Stimulated activated CD8-positive, alpha-beta memory T cell treated with anti-CD3 and anti-CD28 coated beads, Interleukin-4, amount 100 ng/mL, for 24 hours (primary cell): ENCODE measurements around the gene XPC.

ENCODE experiments used
- DNase-seq: peaks from one replicate; pipeline ENCODE4 v3.0.0-alpha.2; 2020; ENCODE audit warnings: low read depth

The XPC gene

DNA sequence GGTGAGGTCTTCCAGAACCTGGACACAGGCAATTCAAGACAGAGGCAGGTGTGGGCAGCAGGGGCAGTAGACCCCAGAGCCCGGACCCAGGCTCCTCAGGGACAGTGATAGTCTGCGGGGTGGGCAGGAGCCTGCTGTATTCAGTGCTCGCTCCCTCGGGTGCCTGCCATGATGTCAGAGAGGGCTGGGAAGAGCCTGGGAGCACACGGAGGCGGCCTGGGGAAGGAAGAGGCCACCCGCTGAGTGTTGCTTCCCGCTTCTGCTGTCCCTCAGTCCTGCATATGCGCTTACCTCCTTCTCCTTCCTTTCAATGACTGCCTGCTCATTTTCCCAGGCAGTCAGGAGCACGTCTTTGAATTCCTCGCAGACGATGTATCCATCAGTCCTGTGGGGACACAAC is 30.8 kb downstream of the XPC start:
- DNase-seq: no peak

DNA sequence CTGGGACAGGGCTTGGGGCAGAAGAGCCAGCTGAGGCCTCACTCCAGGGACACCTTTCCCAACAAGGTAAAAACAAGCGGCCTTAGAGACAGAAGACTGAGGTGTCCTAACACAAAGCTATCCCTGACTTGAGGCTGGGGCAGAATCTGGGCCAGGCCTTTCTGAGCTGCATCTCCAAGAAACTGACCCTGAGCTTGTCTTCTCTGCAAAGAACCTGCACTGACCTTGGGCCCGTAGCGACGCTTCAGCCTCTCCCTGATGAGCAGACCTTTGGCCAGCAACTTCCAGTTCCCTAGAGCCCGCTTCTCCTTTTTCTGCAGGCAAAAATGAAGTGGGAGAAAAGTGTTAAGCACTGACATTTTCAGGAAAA is 31.4 kb downstream of the XPC start:
- DNase-seq: no peak

DNA sequence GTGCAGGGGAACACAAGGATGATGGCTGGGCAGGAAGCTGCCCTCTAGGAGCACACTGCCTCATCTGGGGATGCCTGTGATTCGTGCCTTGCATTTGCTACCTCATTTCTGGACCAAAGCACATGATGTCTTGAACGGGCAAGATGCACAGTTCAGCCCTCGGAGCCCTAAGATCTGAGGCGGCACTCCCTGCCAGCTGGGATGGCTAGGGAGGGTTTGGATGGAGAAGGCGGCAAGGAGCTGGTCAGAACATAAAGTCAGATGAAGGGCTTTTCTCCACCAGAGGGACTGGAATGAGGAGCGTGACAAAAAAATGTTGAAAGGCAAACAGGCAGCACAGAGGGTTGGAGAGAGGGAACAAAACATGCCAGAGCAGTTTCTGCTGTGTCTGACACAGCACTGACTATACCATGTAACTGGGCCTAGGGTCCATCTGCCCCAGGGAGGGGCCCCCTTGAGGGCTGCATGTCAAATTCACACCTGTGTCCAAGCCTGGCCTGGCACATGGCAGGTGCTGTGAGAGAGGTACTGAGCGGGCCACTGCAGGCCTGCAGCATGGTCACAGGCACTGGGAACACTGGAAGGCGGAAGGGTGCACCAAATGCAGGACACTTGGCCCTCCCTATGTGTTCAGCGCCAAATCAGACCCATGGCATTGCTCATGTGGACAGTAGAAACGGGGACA is 31.9 kb downstream of the XPC start:
- DNase-seq: no peak

GRCh38 chr3:14145670-14146380 is 32.6 kb downstream of the XPC start:
- no peak for DNase-seq

GRCh38 chr3:14145236-14145635 is 33.2 kb downstream of the XPC start:
- no peak for DNase-seq

DNA sequence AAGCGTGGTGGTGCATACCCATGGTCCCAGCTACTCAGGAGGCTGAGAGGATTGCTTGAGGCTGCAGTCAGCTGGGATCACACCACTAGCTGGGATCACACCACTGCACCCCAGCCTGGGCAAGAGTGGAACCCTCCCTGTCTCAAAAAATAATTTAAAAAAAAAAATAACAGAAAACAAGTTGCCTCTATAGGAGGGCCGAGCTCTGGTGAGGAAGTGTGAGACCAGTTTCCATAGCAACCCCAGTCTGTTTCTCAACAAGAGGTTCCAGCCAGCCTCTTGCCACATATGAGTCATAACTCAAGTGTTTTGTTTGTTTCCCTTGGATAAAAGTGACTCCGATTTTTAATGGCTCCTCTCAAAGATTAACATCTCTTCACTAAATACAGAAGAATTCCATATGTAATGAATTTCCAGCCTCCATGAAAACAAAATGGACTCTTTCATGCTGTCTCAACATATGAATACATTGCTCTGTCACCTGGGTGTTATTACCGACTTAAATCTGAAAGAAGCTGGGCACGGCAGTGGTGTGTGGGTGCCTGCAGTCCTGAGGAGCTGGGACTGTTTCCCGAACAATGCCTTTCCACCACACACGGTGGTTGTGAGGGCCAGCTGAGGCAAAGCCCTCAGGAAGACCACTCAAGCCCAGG is 33.9 kb downstream of the XPC start:
- no peak for DNase-seq

- no peak for DNase-seq
Observed at GRCh38 chr3:14143271-14144225, 34.9 kb downstream of the XPC start.

DNA sequence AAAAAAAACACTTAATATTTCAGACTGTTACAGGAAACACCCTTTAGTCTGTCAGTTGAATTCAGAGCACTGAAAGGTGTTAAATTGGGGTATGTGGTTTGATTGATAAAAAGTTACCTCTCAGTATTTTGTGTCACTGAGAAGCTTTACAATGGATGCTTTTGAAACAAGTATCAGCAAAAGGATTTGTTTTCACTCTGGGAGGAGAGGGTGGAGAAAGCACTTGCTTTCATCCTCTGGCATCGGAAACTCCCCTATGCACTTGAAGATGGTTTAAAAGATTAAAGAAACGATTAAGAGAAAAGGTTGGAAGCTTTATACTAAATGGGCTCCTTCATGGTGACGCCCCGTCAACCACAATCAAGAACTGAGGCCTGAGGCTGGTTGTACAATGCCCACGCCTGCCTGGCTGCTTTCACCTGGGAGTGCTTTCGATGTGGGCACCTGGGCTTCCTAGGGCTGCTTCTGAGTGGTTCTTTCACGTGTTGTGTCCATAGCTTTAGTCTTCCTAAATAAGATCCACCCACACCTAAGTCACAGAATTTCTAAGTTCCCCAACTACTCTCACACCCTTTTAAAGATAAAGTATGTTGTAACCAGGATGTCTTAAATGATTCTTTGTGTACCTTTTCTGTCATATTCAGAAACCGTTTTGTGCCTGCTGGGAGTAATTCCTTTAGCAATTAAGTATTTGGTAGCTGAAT is 35.7 kb downstream of the XPC start:
- DNase-seq: no peak

DNA sequence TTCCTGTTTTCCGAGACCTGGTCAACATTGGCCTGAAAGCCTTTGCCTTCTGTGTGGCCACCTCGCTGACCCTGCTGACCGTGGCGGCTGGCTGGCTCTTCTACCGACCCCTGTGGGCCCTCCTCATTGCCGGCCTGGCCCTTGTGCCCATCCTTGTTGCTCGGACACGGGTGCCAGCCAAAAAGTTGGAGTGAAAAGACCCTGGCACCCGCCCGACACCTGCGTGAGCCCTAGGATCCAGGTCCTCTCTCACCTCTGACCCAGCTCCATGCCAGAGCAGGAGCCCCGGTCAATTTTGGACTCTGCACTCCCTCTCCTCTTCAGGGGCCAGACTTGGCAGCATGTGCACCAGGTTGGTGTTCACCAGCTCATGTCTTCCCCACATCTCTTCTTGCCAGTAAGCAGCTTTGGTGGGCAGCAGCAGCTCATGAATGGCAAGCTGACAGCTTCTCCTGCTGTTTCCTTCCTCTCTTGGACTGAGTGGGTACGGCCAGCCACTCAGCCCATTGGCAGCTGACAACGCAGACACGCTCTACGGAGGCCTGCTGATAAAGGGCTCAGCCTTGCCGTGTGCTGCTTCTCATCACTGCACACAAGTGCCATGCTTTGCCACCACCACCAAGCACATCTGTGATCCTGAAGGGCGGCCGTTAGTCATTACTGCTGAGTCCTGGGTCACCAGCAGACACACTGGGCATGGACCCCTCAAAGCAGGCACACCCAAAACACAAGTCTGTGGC is 36.6 kb downstream of the XPC start:
- no peak for DNase-seq

GRCh38 chr3:14141144-14141543 is 37.3 kb downstream of the XPC start:
- DNase-seq: no peak

- no peak for DNase-seq
Observed at GRCh38 chr3:14140668-14141067, 37.7 kb downstream of the XPC start.

DNA sequence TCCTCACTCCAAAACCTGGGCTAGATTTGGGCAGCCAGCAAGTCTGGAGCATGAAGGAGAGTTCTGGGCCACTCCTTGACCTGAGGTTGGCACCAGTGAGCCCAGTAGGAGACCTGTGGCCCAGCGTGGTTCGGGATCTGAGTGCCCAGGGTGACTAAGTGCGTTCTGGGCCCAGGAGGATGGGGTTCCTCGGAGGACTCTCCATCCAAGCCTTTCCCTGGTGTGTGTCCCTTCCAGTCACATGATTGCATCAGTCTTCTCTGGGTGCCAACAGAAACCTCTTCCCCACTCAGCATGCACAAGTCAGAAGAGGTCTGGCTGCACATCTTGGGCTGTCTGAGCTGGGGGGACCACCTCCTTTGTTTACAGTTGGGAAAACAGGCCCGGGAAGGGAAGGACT is 38.6 kb downstream of the XPC start:
- no peak for DNase-seq

DNA sequence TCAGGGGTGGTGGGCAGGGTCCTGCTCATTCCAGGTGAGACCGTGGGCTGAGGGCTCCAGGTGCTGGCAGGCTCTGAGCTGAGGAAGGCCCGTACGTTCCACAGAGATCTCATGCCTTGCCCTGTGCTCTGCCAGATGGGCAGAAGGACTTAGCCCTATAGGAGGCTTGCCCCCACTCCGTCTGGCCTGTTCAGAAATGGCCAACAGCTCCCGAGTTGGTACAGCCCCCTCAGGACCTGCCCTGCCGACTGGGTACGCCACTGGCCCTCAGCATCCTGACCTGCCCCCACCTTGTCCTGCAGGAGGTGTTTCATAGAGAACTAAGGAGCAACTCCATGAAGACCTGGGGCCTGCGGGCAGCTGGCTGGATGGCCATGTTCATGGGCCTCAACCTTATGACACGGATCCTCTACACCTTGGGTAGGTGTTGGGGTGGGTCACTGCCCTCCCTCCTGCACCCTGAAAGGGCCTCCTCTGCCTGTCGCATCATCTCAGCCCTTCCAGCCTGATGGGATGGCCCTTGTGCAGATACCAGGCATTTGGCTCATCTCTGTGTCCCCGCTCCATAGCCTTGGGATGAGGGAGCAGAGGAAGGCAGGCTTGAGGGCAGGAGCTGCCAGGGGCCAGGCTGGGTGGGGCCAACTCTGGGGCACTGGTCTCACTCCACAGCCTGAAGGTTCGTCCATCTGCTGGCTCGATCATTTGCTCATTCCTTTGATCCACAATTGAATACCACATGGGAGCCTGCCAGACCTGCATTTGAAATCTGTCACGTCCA is 39.3 kb downstream of the XPC start:
- no peak for DNase-seq

DNA sequence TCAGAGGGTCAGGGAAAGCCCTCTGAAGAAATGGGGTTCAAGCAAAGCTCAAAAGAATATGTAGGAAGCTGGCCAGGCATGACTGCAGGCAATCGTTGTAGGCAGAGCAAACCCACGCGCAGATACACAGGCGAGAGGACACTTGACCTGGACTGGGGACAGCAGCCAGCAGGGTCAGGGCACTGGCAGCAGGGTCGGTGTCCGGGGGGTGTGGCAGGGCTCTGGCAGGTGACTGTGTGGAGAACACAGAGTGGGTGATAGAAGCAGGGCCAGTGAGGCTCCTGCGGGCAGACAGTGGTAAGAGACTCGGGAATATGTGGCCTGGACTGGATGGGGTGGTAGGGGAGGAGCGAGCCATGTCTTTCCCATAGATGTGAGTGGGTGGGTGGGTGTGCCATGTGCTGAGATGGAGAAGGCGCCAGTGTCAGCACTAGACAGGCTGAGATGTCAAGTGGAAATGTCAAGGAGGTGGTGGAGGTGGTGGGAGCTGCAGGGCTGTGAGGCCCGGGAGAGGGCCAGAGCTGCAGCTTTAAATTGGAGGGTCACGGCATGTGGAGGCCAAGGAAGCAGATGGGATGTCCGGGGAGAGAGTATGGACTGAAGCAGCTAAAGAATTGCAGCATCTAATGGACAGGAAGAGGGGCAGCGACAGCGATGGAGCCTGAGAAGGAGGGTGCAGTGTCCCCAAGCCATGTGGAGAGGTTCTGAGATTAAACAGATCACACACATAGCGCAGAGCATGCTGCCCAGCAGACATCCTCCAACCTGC is 40.1 kb downstream of the XPC start:
- DNase-seq: no peak

- no peak for DNase-seq
Observed at GRCh38 chr3:14137445-14137844, 41.0 kb downstream of the XPC start.

GRCh38 chr3:14137004-14137403 is 41.4 kb downstream of the XPC start:
- DNase-seq: no peak

DNA sequence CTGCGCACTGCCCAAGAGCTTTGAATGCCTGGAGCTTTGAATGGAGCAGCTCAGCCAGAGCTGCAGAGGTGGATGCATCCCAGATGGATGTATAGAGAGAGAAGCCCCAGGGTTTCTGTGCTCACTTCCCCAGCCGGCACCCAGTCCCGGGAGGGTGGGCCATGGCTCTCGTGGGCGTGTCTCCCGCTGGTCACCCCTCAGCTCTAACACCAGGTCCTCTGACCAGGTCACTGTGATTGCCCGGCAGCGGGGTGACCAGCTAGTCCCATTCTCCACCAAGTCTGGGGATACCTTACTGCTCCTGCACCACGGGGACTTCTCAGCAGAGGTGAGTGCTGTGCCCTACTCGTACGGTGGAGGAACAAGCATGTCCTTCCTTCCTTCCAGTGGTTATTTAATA is 42.8 kb downstream of the XPC start:
- no peak for DNase-seq

GRCh38 chr3:14134291-14134690 is 44.1 kb downstream of the XPC start:
- DNase-seq: no peak

GRCh38 chr3:14133876-14134275 is 44.5 kb downstream of the XPC start:
- no peak for DNase-seq
